HuH-7 (cell line): ENCODE results near the gene SLC1A4.
"Not testable (repeated sequence)": the region's sequence is repeated elsewhere in the genome, so short reads cannot be mapped to it uniquely, and the experiment has no call there.

Source experiments
- DNase-seq: peaks from one replicate; pipeline ENCODE4 v3.0.0; 2011; ENCODE audit warnings: low spot score

The SLC1A4 gene

DNA sequence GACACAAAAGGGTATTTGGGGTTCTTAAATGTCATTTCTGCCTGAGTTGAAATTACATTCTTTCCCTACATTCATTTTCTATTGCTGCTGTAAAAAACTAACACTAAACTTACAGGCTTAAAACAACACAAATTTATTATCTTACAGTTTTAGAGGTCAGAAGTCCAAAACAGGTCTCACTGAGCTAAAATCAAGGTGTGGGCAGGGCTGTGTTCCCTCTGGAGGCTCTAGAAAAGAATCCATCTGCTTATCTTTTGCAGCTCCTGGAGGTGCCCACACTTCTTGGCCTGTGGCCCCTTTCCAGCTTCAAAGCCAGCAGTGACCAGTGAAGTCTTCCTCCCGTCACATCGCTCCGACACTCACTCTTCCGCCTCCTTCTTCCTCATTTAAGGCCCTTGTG, 23.2 kb upstream of the SLC1A4 start:
- DNase-seq, result no peak

DNA sequence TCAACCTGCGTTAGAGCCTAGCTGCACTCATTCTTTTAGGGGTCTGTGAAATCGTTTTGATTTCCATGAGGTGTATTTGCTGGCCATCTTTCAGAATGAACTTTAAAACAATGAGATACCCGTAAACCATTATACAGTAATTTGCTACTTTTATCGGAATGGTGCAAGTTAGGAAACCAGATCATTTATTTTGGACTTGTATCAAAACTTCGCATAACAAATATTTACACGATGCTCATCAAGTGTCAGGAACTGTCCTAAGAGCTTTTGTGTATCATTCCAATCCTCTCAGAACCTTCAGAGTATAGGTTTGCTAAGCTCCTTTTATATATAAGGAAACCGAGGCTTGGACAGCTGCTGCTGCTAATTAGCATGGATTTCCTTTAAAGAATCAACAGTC, 22.4 kb upstream of the SLC1A4 start:
- DNase-seq, result no peak

DNA sequence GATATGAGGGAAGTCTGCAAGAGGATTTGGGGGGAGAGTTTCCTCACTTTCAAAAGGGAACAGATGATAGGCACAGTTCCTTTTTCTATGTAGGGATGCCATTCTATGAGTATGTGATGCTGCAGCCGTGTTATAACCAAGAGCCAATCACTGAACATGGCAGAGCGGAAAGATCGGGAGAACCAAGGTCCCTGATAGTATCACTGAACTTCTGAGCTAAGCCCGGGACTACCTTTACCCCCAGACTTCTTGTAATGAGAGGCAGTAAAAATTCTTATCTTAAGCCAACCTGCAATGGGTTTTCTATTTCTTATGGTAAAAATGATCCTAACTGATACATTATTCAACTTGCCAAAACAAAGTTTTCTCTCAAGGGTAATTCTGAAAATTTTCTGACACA, 21.6 kb upstream of the SLC1A4 start:
- no peak for DNase-seq

DNA sequence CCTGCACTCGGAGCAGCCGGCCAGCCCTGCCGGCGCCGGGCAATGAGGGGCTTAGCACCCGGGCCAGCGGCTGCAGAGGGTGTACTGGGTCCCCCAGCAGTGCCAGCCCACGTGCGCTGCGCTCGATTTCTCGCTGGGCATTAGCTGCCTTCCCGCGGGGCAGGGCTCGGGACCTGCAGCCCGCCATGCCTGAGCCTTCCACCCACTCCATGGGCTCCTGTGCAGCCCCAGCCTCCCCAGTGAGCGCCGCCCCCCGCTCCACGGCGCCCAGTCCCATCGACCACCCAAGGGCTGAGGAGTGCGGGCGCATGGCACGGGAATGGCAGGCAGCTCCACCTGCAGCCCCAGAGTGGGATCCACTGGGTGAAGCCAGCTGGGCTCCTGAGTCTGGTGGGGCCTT, 20.1 kb upstream of the SLC1A4 start:
- not testable (repeated sequence) for DNase-seq

DNA sequence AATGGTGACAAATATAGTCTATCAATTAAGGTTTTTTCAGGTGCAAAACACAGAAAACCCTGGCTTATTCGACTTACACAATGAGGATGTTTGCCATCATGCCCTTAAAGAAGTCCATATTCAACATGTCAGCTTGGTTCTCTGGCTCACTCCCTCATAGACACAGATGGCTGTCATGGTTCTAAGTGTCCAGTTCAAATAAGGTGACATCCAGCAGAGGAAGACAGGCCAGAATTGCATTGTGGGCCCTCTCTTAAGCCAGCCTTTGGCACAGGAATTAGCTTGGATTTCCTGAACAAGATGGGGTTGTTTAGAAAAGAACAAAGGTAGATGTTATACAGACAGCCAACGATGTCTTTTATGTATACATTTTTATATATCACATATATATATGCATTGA, 18.7 kb upstream of the SLC1A4 start:
- no peak for DNase-seq

DNA sequence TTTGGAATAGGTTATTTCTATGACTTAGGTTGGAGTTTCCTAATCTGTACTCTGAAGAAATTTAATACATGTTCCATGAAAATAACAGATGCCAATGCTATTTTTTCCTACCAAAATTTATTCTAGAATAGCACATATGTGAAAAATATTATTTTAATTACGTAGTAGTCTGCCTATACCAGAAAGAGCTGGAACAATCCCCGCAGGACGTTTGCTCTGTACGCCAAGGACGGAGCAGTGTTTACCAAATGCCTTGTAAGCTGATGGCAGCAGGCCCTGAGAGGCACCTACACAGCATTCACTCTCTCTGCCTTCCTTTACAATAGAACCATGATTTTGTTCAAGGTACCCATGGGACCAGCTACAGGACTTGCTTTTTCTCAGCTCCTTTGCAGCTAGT, 16.8 kb upstream of the SLC1A4 start:
- no peak for DNase-seq

DNA sequence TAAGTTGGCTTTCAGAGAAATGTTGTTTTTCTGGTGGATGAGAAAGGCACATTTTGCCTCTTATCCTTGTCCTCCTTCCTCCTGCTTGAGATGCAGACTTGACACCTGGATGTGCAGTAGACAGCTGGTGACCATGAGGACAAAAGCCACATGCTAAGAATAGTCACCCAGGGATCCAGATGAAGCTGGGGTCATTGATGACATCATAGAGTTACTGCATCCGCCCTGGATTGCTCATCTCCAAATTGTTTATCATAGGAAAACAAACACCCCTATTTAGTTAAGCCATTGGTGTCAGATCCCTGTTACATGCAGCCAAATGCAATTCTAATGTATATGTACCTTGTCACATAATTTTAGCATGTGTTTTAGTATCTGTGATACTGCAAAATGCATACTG, 16.3 kb upstream of the SLC1A4 start:
- no peak for DNase-seq

DNA sequence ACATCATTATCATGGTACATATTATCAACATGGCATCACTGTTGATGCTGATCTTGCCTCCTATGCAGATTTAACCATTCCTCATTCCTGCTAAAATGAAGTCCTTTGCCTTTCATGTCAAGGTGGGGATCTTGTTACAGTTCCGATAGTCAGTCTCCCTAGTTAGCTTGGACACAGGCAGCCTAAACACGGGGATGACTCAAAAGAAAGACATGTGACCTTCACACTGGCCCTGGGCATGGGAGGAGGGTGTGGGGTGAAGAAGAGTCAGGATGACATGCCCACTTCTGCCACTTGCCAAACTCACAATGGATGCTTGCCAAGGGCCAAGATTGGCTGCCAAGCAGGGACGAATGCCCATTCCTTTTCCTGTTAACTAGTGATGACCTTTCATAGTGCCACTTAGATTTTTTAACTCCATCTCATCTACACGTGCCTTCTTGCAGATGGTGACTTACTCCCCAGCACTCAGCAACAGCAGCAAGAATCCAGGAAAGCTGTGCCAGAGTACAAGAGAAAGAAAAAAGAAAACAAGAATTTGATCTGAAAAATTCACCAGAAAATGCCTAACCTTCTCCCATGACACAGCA, 13.9 kb upstream of the SLC1A4 start:
- no peak for DNase-seq

DNA sequence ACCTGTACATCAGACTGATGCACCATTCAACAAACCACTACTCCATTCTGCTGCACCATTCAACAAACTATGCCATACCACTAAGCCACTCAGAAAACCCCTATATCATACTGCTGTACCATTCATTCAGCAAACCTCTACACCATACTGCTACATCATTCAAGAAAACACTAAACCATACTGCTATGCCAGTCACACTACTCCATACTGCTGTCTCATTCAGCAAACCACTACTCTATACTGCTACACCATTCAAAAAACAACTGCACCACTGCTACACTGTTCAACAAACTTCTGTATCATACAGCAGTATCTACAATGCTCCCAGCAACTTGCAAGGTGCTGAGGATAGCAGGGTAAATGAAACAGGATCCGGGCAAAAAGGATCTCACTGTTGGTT, 12.9 kb upstream of the SLC1A4 start:
- DNase-seq, result no peak

DNA sequence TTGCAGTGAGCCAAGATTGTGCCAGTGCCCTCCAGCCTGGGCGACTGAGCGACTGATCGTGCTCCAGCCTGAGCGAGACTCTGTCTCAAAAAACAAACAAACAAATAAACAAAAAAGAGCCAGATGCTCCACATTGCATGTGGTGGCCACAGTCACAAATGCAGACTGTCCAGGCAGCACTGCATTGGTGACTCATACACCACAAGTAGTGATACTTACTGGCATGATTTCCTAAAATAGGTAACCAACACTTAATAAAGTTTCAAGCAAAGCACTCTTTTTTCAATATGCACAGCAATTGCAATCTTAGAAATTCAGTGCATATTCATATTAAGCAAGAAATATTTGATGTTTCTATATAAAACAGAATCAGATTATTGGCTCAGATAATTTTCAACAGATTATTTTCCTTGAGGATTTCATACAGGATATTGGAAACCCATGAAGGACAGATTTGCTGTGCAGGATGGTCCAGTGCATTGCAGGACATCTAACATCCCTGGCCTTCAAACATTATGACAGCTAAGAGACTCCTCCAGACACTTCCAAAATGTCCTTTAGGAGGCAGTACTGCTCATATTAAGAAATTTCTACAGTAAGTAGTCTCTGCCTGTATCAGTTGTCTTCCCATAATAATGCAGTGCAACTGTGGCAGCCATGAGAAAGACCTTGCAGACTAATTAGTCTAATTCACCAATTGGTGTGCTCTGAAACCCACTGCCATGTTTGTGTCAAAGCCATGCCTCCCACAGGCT, 10.5 kb upstream of the SLC1A4 start:
- DNase-seq, result no peak

DNA sequence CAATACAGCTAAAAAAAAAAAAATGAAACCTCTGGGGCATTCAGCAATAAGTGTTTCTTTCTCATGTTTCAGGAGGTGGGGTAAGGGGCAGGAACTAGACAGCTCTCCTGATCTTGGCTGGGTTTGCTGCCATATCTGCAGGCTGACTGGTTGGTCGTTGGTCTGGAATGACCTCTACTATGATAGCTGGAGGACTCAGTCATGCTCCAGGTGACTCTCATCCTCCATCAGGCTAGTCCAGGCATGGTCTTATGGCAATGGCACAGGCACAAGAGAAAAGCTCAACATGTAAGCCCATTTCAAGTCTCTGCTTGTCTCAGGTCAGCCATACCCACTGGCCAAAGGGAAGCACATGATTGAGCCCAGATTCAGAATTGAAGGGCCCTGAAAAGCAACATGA, 9.5 kb upstream of the SLC1A4 start:
- DNase-seq, result no peak

DNA sequence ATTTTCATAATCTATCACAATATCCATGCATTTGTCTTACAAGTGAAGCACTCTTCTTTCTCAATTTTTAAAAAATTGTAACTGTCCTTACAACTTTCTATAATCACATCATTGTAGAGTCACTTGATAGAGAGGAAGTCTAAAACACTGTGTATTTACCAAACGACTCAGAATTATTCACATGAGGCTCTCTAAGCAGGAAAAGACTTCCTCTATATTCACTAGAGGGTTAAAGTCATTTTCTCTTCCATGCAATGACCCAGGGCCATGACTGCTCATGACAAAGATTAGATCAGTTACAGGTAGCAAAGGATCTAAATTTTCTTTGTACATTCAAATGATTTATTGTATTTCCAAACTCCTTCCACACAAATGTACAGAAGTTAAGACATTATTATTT, 9.0 kb upstream of the SLC1A4 start:
- no peak for DNase-seq

DNA sequence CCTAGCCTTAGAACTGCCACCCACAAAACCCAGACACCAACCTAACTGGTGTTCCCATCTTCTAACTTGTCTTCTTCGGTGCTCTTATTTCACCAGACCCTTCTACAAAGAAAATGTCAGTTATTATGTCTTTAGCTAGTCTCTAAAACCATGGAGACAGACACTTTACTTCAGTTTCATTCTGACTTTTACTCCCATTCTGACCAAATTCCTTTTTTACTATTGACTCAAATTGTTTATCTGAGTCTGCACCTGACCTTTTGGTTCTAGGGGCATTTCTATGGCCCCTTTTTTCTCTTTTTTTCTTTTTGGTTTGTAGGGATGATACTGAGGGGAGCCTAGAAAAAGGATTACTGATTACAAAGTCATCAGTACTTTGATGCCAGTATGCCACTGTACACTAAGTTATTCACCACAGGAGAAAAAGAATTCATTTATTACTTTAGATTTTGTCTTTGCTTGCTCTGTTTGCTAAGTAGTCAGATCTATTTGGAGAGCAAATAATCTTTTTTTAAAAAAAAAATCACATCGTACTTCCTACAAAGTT, 6.8 kb upstream of the SLC1A4 start:
- no peak for DNase-seq

DNA sequence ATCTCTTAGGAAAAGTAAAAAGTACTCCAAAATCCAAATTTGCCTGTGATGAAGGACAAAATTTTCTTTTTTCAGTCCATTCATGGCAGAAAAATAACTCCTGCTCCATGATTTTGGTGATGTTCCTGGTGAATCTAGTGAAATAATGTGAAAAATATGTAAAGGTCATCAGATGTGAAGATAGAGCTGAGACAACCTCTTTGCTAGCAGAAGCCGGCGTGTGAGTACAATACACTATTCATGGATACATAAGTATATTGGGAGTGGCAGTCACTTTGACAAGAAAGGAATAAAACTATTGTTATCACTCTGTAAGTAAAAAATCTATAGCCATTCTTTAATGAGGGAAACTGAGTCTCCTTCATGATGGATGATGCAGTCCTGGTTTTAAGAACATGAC, 6.3 kb upstream of the SLC1A4 start:
- no peak for DNase-seq

DNA sequence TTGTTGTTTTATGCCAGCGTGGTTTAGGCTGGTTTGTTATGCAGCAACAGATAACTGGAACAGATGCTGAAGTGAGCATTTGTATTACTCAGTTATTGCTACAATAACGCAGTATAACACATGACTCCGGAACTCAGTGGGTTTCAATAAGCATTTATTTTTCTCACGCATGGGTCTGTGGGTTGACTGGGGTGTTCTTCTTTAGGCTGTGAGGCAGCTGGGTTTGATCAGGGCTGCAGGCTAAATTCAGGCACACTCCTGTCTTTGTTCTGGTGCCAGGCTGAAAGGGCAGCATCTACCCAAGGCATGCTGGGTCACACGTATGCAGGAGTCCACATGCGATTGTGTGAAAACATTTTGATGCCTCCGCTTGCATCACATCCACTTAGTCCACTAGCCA, 3.8 kb upstream of the SLC1A4 start:
- DNase-seq, result no peak

DNA sequence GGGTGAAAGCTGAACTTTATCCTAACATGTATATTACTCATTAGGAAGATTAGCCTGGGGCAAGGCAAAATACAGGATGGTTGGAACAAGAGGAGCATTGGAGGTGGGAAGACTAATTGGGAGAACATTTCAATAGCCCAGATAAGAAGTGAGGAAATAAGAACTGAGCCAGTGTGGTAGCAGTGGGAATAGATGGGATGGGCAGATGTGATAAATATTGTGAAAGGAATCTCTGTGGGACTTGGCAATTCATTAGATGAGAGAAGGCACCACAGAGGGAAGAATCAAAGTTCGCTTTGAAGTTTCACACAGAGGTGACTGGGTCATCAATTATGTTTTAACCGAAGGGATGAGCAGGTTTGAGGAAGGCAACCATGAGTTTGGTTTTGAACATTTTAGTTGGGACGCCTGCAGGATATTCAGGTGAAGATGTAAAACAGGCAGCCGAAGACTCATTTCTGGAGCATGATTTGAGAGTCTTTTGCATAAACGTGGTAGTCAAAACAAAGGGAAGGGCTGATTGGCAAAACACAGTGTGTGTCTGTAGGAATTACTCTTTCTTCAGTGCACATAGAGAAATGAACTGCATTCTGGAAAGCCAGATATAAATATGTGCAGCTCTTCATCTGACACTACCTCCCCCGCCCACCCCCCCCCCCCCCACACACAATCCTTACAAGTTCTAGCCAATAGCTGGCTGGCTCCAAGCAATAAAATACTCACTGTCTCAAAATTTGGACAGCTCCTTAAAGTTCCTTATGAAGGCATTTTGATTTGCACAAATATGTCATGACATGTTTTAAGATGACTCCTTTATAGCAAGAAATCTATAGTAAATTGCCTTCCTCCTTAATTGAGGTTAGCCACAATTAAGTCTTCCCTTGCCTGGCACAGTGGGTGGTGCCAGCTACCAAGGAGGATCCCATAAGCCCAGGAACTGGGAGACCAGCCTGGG, 1.9 kb upstream of the SLC1A4 start:
- DNase-seq, result no peak

DNA sequence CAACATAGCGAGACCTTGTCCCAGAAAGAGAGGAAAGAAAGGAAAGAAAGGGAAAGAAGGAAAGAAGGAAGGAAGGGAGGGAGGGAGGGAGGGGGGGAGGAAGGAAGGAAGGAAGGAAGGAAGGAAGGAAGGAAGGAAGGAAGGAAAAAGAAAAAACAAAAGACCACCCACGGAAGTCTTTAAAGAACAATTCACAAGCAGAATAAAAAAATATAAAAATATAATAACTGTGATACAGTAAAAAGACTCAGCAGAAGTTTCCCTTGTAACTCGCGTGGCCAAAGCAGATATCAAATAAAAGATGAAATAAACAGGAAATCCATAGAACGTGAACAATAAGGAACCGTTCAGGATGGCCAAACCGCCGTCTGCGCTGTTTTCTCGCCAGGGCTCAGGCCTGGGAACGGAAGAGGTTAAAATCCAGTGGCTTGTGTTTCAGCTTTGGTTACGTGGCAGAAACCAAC, 1.2 kb upstream of the SLC1A4 start:
- DNase-seq, result no peak

DNA sequence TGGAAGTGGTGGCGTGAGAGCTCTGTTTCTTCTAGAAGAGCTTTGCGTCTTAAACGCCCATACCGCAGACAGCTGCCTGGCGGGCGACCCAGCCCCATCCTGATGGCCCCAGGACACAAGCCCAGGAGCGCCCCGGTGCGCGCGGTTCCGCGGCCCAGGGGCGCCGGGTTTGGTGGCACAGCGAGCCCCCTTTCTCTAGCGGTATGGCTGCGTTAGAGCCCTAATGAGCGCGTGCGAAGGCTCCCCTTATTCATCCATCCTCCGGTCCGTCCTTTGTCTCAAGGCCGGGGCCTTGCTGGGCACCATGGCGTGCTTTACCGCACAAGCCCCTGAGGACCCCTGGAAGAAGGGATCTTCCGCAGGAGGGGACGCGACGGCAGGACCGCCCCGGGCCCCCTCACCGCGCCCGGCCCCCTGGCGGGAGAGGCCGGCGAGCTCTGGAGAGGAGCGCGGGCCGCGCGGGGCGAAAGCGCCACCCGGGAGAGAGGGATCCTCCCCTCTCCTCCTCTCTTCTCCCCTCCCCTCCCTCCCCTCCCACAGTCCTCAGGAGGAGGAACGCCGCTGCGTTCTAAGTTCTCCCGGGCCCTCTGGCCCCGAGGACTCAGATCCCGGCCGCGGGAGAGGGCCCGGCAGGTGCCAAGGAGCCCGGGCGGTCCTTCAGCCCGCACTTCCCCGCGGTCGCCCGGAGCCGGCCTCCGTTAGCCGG, 626 bp upstream of the SLC1A4 start:
- peak; percentile 81 for DNase-seq

DNA sequence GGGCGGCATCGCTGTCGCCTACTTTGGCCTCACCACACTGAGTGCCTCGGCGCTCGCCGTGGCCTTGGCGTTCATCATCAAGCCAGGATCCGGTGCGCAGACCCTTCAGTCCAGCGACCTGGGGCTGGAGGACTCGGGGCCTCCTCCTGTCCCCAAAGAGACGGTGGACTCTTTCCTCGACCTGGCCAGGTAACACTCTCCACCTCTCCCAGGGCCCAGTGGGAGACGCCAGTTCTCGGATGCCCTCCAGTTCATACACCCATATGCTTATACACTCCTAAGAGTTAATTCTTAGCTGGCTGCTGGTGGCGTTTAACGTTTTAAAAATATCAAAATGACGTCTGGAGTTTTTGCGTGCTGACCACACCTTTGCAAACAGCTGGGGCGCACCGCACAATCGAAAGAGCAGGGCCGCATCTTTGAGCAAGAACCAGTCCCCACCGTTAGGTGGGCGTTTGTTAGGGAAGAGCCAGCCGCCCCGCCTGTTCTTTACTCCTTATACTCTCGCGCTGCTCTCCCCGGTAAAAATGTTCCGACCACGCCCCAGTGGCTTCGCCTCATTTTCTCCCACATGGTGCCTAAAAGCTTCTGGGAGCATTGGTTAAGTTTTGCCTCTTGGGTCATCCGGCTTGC, 899 bp downstream of the SLC1A4 start:
- no peak for DNase-seq

DNA sequence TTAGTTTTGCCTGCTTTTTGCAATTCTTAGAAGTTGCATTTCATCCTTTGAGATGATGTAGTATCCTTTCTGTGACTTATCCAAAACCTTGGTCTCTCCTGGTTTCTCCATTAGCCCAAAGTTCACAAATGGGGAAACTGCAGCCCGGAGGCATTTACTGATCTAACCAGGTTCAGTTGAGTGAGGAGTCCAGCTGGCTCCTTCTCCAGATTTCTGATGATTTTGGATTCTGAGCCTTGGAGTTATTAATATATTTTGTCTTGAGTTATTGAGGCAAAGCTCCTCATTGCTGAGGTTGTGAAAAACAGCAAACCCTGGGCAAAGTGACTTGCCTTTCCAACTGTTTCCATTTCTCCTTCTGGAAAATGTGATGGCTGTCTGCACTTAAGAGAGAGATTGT, 1.7 kb downstream of the SLC1A4 start:
- DNase-seq, result no peak

DNA sequence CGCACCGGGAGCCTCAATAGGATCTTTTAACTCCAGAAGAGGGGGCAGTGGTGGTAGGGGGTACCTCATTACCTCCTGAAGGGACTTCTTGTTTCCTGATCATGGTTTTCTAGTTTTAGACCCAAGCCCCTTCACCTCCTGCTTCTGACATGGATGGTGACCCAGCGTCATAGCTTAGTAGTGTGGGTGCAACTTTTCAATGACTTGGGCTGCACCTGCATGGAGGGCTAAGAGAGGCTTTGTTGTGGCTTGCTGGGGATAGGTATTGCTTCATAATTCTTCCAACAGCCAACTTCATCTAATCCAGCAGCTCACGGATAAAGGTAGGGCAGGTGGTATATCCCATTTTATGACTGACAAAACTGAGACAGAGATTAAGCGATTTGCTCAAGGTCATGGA, 3.0 kb downstream of the SLC1A4 start:
- no peak for DNase-seq

DNA sequence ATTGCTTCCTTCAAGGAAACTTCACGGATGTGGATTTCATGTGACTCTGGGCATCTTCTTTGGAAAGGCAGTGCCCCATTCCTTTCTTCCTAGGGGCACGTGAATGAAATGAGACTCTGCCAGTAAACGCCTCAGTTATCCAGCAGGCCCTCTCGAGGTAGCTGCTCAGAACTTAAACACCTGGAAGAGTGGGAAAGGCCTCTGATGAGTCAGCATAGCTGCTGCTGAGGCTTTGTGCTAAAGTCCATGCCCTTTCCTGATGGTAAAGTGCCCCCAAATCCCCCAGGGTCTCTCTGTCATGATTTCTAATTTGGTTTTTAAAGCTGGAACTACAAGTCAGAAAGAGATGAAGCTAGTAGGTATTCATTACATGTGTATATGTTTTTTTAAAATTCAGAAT, 3.8 kb downstream of the SLC1A4 start:
- DNase-seq, result no peak
